GM08714 (cell line): ENCODE measurements around the gene GNPAT.

ENCODE experiments used
- H3K4me3 ChIP-seq: fragments of 200-500 bp; sonication (Bioruptor generic); 2 replicates; pipeline ENCODE4 v1.5.1; 2014; ENCODE audit warnings: mild to moderate bottlenecking, low read length, inconsistent platforms
- ZNF274 ChIP-seq: IDR thresholded peaks from 2 replicates; pipeline ENCODE4 v1.6.1; 2012; ENCODE audit warnings: mild to moderate bottlenecking, low read depth, low read length

The GNPAT gene

GRCh38 chr1:231220801-231221200 lies 20.2 kb upstream of the GNPAT start:
- no peak for TF ChIP-seq ZNF274
- H3K4me3 ChIP-seq = no peak overlapping the region

GRCh38 chr1:231226156-231226555 lies 14.9 kb upstream of the GNPAT start:
- TF ChIP-seq ZNF274 = no peak
- H3K4me3 ChIP-seq = no peak overlapping the region

- no peak for TF ChIP-seq ZNF274
- no peak overlapping the region for H3K4me3 ChIP-seq
Measured at GRCh38 chr1:231231511-231231910, 9.5 kb upstream of the GNPAT start.

- TF ChIP-seq ZNF274 = no peak
- no peak overlapping the region; the same call in 1 of the 2 replicates for H3K4me3 ChIP-seq
Measured at GRCh38 chr1:231232870-231233734, 7.9 kb upstream of the GNPAT start.

GRCh38 chr1:231233735-231234417 lies 7.1 kb upstream of the GNPAT start:
- H3K4me3 ChIP-seq = no peak overlapping the region
- TF ChIP-seq ZNF274 = no peak

GRCh38 chr1:231234506-231234905 lies 6.5 kb upstream of the GNPAT start:
- H3K4me3 ChIP-seq = no peak overlapping the region
- TF ChIP-seq ZNF274 = no peak

- no peak for TF ChIP-seq ZNF274
- H3K4me3 ChIP-seq = no peak overlapping the region
Measured at GRCh38 chr1:231235526-231236207, 5.3 kb upstream of the GNPAT start.

GRCh38 chr1:231236208-231236591 lies 4.8 kb upstream of the GNPAT start:
- no peak for TF ChIP-seq ZNF274
- H3K4me3 ChIP-seq = no peak overlapping the region

GRCh38 chr1:231236938-231237337 lies 4.1 kb upstream of the GNPAT start:
- H3K4me3 ChIP-seq = no peak overlapping the region
- no peak for TF ChIP-seq ZNF274

GRCh38 chr1:231238298-231238697 lies 2.7 kb upstream of the GNPAT start:
- no peak for TF ChIP-seq ZNF274
- no peak overlapping the region for H3K4me3 ChIP-seq

- no peak for TF ChIP-seq ZNF274
- H3K4me3 ChIP-seq = peak overlapping the region; percentile 99
Measured at GRCh38 chr1:231240531-231240882, 505 bp upstream of the GNPAT start.

GRCh38 chr1:231241750-231242149 lies 738 bp downstream of the GNPAT start:
- TF ChIP-seq ZNF274 = no peak

GRCh38 chr1:231242516-231243198 lies 1.6 kb downstream of the GNPAT start:
- H3K4me3 ChIP-seq = peak overlapping the region; percentile 99; the same call in 1 of the 2 replicates

More at GRCh38 chr1:231241750-231242149, 738 bp downstream of the GNPAT start:
- H3K4me3 ChIP-seq = peak overlapping the region; percentile 99

GRCh38 chr1:231248778-231249177 lies 7.8 kb downstream of the GNPAT start:
- no peak for TF ChIP-seq ZNF274
- H3K4me3 ChIP-seq = no peak overlapping the region

More at GRCh38 chr1:231242516-231243198, 1.6 kb downstream of the GNPAT start:
- no peak for TF ChIP-seq ZNF274
